LNCAP (cell line): ENCODE data around the gene TMEM192.

ENCODE experiments used
- TF ChIP-seq, protein P1 (sequence below): fragments of 450-650 bp; IDR thresholded peaks from 2 replicates; pipeline ENCODE4 v1.5.1; 2017; ENCODE audit warnings: mild to moderate bottlenecking

Gene TMEM192

DNA sequence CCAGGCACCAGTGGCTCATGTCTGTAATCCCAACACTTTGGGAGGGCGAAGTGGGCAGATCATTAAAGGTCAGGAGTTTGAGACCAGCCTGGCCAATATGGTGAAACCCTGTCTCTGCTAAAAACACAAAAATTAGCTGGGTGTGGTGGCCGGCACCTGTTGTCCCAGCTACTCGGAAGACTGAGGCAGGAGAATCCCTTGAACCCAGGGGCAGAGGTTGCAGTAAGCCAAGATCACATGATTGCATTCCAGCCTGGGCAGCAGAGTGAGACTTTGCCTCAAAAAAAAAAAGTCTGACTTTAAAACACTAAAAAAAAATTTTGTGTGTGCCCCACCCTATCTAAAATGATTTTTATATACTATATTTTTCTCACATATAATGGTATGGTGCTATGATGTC, 26.2 kb upstream of the TMEM192 start:
- TF ChIP-seq, protein P1, sequence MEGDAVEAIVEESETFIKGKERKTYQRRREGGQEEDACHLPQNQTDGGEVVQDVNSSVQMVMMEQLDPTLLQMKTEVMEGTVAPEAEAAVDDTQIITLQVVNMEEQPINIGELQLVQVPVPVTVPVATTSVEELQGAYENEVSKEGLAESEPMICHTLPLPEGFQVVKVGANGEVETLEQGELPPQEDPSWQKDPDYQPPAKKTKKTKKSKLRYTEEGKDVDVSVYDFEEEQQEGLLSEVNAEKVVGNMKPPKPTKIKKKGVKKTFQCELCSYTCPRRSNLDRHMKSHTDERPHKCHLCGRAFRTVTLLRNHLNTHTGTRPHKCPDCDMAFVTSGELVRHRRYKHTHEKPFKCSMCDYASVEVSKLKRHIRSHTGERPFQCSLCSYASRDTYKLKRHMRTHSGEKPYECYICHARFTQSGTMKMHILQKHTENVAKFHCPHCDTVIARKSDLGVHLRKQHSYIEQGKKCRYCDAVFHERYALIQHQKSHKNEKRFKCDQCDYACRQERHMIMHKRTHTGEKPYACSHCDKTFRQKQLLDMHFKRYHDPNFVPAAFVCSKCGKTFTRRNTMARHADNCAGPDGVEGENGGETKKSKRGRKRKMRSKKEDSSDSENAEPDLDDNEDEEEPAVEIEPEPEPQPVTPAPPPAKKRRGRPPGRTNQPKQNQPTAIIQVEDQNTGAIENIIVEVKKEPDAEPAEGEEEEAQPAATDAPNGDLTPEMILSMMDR, result no peak

DNA sequence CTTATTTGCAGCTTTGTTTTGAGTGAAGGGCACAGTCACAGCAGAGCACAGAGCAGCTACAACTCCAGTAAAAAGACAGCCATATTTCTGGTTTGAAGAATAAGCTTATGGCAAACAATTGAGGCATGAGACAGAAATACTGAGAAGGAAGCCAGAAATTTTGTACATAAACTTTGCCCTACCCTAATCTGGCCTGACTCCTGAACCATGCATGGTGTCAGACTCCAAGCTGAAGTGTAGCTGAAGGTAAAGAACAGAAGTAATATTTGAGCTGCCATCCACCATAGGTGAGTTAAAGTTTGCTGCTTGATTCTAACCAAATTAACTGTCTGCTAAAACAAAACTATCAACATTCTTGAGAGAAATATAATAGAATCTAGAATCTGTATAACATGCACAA, 24.5 kb upstream of the TMEM192 start:
- TF ChIP-seq, protein P1, result no peak

DNA sequence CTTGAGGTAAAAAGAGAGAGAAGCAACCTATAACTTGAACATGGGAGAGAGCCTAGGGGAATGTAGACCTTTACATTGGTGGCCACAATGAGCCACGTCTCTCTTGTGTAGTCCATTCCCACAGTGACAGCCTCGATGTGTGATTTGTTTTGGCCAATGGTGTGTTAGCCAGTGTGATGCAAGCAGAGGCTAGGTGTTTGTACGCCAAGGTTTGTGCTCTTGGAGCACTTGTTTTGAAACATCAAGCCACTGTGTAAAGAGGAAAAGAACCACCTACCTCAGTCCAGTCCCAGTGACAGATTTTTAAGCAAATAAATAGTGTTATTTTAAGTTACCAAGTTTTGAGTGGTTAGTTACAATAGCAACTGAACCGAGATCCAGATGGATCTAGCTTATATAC, 23.9 kb upstream of the TMEM192 start:
- TF ChIP-seq, protein P1, result no peak

DNA sequence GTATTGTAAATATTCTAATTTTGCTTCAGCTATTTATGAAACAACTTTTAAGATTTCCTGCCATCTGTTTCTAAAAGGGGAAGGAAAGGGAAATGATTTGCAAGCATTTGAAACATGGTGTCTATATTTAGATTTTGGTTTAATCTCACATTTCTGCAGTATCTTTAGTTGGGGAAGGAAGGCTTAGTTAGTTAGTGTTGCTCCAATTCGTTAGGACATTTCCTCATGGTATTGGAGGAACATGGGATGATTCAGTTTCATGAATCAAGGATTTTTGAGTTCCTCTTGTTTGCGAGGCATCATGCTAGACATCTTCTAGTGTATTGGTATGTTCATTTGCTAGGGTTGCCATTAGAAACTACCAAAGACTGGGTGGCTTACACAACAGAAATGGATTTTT, 20.5 kb upstream of the TMEM192 start:
- TF ChIP-seq, protein P1, result no peak

DNA sequence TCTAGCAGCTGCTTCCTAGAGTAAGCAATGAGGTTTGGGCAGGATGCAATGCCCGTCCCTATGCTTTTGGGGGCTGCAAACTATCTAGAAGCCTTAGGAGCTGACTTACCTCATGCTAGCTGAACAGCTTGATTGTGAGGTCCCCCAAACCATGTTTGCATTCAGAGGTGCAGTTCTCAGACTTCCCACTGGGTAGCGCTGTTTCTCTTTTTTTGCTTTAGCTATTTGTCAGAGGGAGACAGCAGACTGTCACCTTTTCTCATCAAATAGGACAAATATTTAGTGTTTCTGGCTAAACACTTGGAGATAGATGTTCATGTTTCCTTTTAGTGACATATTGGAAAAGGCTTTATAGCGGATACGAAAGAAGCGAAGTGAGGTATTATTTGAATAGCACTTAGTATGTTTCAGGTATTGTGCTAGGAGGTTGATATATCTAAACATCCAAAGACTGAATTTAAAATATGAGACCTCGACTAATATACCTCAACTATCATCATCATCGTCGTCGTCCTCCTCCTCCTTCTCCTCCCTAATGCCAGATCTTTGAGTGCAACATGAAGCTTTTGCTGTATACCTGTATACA, 18.7 kb upstream of the TMEM192 start:
- TF ChIP-seq, protein P1, result peak; percentile 74

DNA sequence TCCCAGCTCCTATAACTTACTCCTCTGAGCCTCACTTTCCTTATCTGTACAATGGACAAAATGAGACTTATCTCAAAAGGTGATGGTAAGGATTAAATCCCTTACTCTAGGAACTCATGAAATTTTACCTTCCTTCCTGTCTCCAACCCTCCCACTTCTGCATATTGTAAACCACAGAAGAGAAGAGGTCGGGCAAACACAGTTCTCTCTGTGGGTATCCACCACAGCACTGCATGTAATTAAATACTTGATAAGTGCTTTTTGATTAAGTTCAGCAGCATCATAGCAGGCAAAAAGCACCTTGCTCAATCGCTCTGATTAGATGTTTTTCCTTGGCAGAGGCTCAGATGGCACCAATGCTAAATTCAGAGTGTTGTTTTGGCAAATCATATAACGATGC, 17.3 kb upstream of the TMEM192 start:
- TF ChIP-seq, protein P1, result no peak

DNA sequence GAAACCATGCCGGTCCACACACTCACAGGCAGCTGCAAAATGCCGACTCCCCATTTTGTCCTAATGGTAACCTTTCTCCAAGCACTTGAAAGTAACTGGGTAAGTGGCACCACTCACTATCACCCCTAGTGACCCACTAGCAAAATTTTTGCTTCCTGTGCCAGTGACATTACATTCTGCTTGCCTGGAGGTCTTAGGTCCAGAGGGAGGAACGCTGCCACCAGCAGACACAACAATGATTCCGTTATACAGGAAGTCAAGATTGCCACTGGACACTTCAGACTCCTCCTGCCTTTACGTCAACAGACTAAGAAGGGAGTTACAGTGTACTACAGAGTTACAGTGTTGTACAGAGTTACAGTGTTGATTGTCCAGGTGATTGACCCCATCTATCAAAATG, 11.8 kb upstream of the TMEM192 start:
- TF ChIP-seq, protein P1, result no peak
